K562 (cell line): ENCODE results near the gene NEIL1. TPM values are rescaled to one million over a fixed set of nuclear protein-coding genes. Genes with fewer than 3 reads are reported as not detected.

Experiments used
- BDP1 ChIP-seq: IDR thresholded peaks from 3 replicates; pipeline ENCODE4 v1.6.1; 2011; ENCODE audit not compliant: insufficient read length, insufficient read depth
- EP400 ChIP-seq: fragments of 450-650 bp; IDR thresholded peaks from 2 replicates; pipeline ENCODE4 v1.6.1; 2017; ENCODE audit warnings: antibody characterized with exemption, mild to moderate bottlenecking, moderate library complexity
- NR4A1 ChIP-seq, 2 experiments: fragments of 250-450 bp in 1 of 2; fragments of 450-650 bp in 1 of 2; sonication (Bioruptor Pico) in 1 of 2; IDR thresholded peaks; 2 replicates each; pipeline versions ENCODE4 v1.4.0 to v1.6.1; 2016 to 2020; ENCODE audit warnings: mild to moderate bottlenecking in 2 of 2, missing compliant biosample characterization in 1 of 2, missing genetic modification characterization in 1 of 2, moderate library complexity in 1 of 2
- PML ChIP-seq: IDR thresholded peaks from 2 replicates; pipeline ENCODE4 v1.6.1; 2012; ENCODE audit warnings: low read length, inconsistent platforms
- RFX5 ChIP-seq: IDR thresholded peaks from 2 replicates; pipeline ENCODE4 v1.6.1; 2011; ENCODE audit warnings: low read depth, mild to moderate bottlenecking, improper control_type of control experiment, low read length
- SRF ChIP-seq, 2 experiments: fragments of 250-450, 450-650 bp in 1 of 2; sonication (Bioruptor Pico) in 1 of 2; sonication (generic) in 1 of 2; formaldehyde crosslinking; IDR thresholded peaks; 2 replicates each; pipeline versions ENCODE4 v1.5.0 to v1.5.1; 2020 to 2022; ENCODE audit warnings: mild to moderate bottlenecking in 1 of 2, missing genetic modification reagents in 1 of 2
- ZNF146 ChIP-seq: IDR thresholded peaks from one replicate; pipeline ENCODE4 v1.6.1; 2018; ENCODE audit warnings: missing compliant biosample characterization; ENCODE audit not compliant: unreplicated experiment
- ZNF407 ChIP-seq: fragments of 450-650 bp; IDR thresholded peaks from 2 replicates; pipeline ENCODE4 v1.6.1; 2016; ENCODE audit warnings: low read depth
- ZSCAN32 ChIP-seq: fragments of 450-650 bp; formaldehyde crosslinking; IDR thresholded peaks from 2 replicates; pipeline ENCODE4 v1.4.0; 2020; ENCODE audit warnings: mild to moderate bottlenecking, moderate library complexity
- polyA plus RNA-seq, 8 experiments: library from polyadenylated mRNA; depleted of rRNA in 4 of 8; stranded (reverse) in 5 of 8; unstranded in 3 of 8; fragments of >200 nt; fragmentation: Nextera tagmentation in 2 of 8; fragmentation: Illumina TruSeq in 1 of 8; extraction: Ambion mirVana in 2 of 8; extraction: Trizol in 1 of 8; gene quantifications; 2 replicates each; pipeline versions ENCODE4 v1.2.1 to v1.2.3, GENCODE V29; 2011 to 2014; ENCODE audit warnings: inconsistent platforms in 1 of 8, missing spikeins in 1 of 8
- total RNA-seq, 7 experiments: library from RNA; depleted of rRNA in 6 of 7; stranded (reverse); fragments of >200 nt in 6 of 7; fragmentation: Illumina TruSeq in 2 of 7; extraction: Trizol in 2 of 7; gene quantifications; 2 replicates each; pipeline versions ENCODE4 v1.2.1 to v1.2.3, GENCODE V29; 2011 to 2021; ENCODE audit warnings: low replicate concordance in 1 of 7
- TF ChIP-seq, protein P1 (sequence below): fragments of 250-450 bp; sonication (Bioruptor Pico); IDR thresholded peaks from 2 replicates; pipeline ENCODE4 v1.8.0; 2022; ENCODE audit warnings: inconsistent platforms, mild to moderate bottlenecking, moderate library complexity, borderline replicate concordance
- TF ChIP-seq, protein P2 (sequence below), 2 experiments: IDR thresholded peaks in 1 of 2; conservative IDR thresholded peaks in 1 of 2; 2 replicates each; pipeline ENCODE4 v1.6.1; 2016; ENCODE audit warnings: low read depth in 2 of 2, mild to moderate bottlenecking in 1 of 2, missing compliant biosample characterization in 1 of 2, missing genetic modification characterization in 1 of 2, moderate library complexity in 1 of 2
- TF ChIP-seq, protein P3 (sequence below): sonication (generic); formaldehyde crosslinking; IDR thresholded peaks from 2 replicates; pipeline ENCODE4 v1.8.1; 2023; ENCODE audit warnings: mild to moderate bottlenecking, missing genetic modification reagents

Gene NEIL1
- total and polyA plus RNA-seq, 9 of the 15 experiments (the other 6 are each of a cell fraction or from before 2014, with no cell fraction given), result 0.14 to 4.3 (median 2.4) TPM

DNA sequence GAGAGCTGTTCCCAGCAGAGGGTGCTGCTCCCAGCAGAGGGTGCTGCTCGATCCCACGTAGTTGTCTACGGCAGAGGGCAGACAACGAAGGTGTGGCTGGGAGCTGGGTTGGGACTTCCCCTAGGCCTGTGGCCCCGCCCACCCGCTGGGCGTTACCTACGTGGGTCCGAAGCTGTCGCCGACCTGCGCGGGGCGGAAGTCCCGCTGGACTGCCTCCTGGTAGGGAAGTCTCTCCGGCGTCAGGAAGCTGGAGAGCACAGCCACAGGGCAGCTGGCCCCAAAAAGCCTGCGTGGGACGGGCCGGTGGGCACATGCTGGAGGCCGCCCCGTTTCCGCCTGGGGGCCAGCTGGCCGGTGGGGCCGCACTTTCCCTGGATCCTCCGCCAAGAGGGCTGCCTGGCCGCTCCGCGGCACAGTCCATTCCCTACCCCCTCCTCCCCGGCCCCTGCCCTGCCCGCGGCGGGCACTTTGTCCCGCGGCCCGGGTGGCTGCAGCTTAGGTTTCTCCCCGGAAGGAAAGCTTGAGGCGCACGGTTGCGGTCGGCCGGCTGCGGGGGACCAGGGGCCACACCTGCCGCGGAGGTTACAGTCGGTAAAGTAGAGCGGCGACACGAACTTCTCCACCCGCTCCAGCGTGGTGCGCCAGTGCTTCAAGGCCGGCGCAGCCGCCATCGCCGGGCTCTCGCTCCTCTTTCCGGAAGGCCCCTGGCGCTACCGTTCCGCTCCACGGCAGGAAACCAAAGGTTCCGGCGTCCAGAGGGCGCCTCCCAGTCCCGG is 21.3 kb downstream of the NEIL1 start, which contains the start of gene MAN2C1 (continued):
- TF ChIP-seq ZNF407, result no peak
- peak; percentile 93 for TF ChIP-seq EP400
- no peak for TF ChIP-seq BDP1
- TF ChIP-seq ZNF146, result no peak
- TF ChIP-seq PML, result peak; percentile 86
- TF ChIP-seq ZSCAN32, result no peak
- TF ChIP-seq, protein P1, sequence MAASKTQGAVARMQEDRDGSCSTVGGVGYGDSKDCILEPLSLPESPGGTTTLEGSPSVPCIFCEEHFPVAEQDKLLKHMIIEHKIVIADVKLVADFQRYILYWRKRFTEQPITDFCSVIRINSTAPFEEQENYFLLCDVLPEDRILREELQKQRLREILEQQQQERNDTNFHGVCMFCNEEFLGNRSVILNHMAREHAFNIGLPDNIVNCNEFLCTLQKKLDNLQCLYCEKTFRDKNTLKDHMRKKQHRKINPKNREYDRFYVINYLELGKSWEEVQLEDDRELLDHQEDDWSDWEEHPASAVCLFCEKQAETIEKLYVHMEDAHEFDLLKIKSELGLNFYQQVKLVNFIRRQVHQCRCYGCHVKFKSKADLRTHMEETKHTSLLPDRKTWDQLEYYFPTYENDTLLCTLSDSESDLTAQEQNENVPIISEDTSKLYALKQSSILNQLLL (CRISPR knock-in tag), result no peak
- TF ChIP-seq RFX5, result no peak
- TF ChIP-seq, protein P2, sequence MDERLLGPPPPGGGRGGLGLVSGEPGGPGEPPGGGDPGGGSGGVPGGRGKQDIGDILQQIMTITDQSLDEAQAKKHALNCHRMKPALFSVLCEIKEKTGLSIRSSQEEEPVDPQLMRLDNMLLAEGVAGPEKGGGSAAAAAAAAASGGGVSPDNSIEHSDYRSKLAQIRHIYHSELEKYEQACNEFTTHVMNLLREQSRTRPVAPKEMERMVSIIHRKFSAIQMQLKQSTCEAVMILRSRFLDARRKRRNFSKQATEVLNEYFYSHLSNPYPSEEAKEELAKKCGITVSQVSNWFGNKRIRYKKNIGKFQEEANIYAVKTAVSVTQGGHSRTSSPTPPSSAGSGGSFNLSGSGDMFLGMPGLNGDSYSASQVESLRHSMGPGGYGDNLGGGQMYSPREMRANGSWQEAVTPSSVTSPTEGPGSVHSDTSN (CRISPR knock-in tag; IDR thresholded peaks at IDR 0.05; ENCODE audit: low read depth), result no peak
- TF ChIP-seq, protein P2 (tag; conservative IDR thresholded peaks at IDR 0.05; ENCODE audit: low read depth), result no peak
- TF ChIP-seq, protein P3, sequence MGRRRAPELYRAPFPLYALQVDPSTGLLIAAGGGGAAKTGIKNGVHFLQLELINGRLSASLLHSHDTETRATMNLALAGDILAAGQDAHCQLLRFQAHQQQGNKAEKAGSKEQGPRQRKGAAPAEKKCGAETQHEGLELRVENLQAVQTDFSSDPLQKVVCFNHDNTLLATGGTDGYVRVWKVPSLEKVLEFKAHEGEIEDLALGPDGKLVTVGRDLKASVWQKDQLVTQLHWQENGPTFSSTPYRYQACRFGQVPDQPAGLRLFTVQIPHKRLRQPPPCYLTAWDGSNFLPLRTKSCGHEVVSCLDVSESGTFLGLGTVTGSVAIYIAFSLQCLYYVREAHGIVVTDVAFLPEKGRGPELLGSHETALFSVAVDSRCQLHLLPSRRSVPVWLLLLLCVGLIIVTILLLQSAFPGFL (CRISPR knock-in tag), result peak; percentile 99
- no peak for TF ChIP-seq NR4A1 (CRISPR knock-in tag; IDR thresholded peaks at IDR 0.05)
- TF ChIP-seq NR4A1 (tag; IDR thresholded peaks at IDR 0.05), result 0 out of 2 replicates have a peak, but pooled peaks have one; percentile 60
- TF ChIP-seq SRF (CRISPR knock-in tag; IDR thresholded peaks at IDR 0.05), result no peak
